ENCODE measurements around the gene RNF38. TPM values are rescaled to one million over a fixed set of nuclear protein-coding genes. Genes with fewer than 3 reads are reported as not detected.

The RNF38 gene
- total RNA-seq, 1 experiment from 2014 or later: 18.1 TPM

DNA sequence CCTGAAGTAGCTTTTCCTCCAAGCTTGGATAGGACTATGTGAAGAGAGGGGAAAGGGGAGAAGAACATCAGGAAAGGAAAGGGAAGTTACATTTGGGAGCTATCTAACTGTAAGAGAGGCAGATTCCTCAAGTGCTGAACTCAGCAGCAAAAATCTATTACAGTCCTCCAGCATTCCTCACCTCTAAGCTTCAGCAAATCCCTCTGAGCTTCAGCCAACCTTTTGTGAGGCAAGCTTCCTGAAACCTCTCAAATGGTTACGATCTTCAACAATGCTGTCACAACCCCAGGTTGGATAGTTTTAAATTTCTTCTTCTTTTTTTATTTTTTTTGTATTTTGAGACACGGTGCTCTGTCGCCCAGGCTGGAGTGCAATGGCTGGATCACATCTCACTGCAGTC, 2.5 kb upstream of the RNF38 start:
- intact Hi-C loops (cut with micrococcal nuclease): loop anchor here (10.0 kb wide), 1 partner anchor 222 kb away; no protein-coding TSS in a partner anchor
- Histone ChIP-seq H3K9me3 (ENCODE audit: control insufficient read depth in 1 of 2, insufficient read depth in 1 of 2, low read depth in 1 of 2, low read length in 2 of 2) (no peaks in the 10 kb centered on the region), H3K4me1 (ENCODE audit: control insufficient read depth in 1 of 2, insufficient read depth in 2 of 2, low read length in 2 of 2) (peaks cover 7 to 17% of the 10 kb centered on the region in 2 experiments; a peak in 3 of 4 replicates), H3K4me3 (replicated peaks in 1 of 2; ENCODE audit: low read depth in 1 of 2, low read length in 2 of 2) (no peak overlapping the region), H3K79me2 (ENCODE audit: insufficient read depth, low read length) (peaks cover 25% of the 10 kb centered on the region), H3K36me3 (ENCODE audit: control insufficient read depth in 1 of 2, insufficient read depth in 2 of 2, low read length in 2 of 2) (no peaks in the 10 kb centered on the region), H3K27ac (ENCODE audit: low read depth, low read length) (no peak overlapping the region), H3K9ac (ENCODE audit: low read length) (no peak overlapping the region), H2AFZ (ENCODE audit: low read depth, low read length, poor library complexity, severe bottlenecking) (no peak overlapping the region), H4K20me1 (ENCODE audit: insufficient read depth) (no peaks in the 10 kb centered on the region), H3K27me3 (ENCODE audit: insufficient read depth, low read length) (no peaks in the 10 kb centered on the region), H3K9me2 (ENCODE audit: insufficient read depth) (no peaks in the 10 kb centered on the region), H3K4me2 (ENCODE audit: low read length) (no peak overlapping the region)
- CTCF ChIA-PET: interaction anchor here (1.1 to 1.4 kb wide), 2 partner anchors 49 to 326 kb away, joined by 3 read pairs; no protein-coding TSS in a partner anchor
- RAD21 ChIA-PET (ENCODE audit: low non-redundant PET in 1 of 2, low total read pairs in 2 of 2, uncharacterized antibody in 2 of 2, unreplicated experiment in 2 of 2): interaction anchor here in 1 of 2 experiments (0.6 kb wide), 1 partner anchor 152 kb away, joined by 4 read pairs; no protein-coding TSS in a partner anchor
- POLR2A ChIA-PET: no interaction called here
- ATAC-seq (no peak), DNase-seq (ENCODE audit: low read depth, low spot score) (no peak)
- no TSS peak for BruUV-seq (replicated peaks)
- TF ChIP-seq EZH2phosphoT487 (IDR thresholded peaks at IDR 0.05; ENCODE audit: borderline replicate concordance): no peak
- TF ChIP-seq, protein P1, sequence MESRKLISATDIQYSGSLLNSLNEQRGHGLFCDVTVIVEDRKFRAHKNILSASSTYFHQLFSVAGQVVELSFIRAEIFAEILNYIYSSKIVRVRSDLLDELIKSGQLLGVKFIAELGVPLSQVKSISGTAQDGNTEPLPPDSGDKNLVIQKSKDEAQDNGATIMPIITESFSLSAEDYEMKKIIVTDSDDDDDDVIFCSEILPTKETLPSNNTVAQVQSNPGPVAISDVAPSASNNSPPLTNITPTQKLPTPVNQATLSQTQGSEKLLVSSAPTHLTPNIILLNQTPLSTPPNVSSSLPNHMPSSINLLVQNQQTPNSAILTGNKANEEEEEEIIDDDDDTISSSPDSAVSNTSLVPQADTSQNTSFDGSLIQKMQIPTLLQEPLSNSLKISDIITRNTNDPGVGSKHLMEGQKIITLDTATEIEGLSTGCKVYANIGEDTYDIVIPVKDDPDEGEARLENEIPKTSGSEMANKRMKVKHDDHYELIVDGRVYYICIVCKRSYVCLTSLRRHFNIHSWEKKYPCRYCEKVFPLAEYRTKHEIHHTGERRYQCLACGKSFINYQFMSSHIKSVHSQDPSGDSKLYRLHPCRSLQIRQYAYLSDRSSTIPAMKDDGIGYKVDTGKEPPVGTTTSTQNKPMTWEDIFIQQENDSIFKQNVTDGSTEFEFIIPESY (IDR thresholded peaks at IDR 0.05; ENCODE audit: extremely low read depth, insufficient replicate concordance, low read length): no peak
- no peak for TF ChIP-seq SRF (IDR thresholded peaks at IDR 0.05; ENCODE audit: low read depth)
- TF ChIP-seq POLR2A (IDR thresholded peaks at IDR 0.05; ENCODE audit: borderline replicate concordance, extremely low read depth, insufficient read depth, insufficient read length): no peak
- TF ChIP-seq EGR1 (IDR thresholded peaks at IDR 0.05; ENCODE audit: low read depth): no peak
- TF ChIP-seq CBX3 (IDR thresholded peaks at IDR 0.05; ENCODE audit: low read depth): no peak
- TF ChIP-seq EZH2 (IDR thresholded peaks at IDR 0.05): no peak
- no peak for TF ChIP-seq TCF7L2 (IDR thresholded peaks at IDR 0.05; ENCODE audit: borderline replicate concordance, extremely low read depth, insufficient read depth, insufficient read length)
- no peak for TF ChIP-seq POLR2AphosphoS5 (IDR thresholded peaks at IDR 0.05; ENCODE audit: low read depth, low read length)
- no peak for TF ChIP-seq SP1 (IDR thresholded peaks at IDR 0.05; ENCODE audit: low read depth)
- TF ChIP-seq, protein P2, sequence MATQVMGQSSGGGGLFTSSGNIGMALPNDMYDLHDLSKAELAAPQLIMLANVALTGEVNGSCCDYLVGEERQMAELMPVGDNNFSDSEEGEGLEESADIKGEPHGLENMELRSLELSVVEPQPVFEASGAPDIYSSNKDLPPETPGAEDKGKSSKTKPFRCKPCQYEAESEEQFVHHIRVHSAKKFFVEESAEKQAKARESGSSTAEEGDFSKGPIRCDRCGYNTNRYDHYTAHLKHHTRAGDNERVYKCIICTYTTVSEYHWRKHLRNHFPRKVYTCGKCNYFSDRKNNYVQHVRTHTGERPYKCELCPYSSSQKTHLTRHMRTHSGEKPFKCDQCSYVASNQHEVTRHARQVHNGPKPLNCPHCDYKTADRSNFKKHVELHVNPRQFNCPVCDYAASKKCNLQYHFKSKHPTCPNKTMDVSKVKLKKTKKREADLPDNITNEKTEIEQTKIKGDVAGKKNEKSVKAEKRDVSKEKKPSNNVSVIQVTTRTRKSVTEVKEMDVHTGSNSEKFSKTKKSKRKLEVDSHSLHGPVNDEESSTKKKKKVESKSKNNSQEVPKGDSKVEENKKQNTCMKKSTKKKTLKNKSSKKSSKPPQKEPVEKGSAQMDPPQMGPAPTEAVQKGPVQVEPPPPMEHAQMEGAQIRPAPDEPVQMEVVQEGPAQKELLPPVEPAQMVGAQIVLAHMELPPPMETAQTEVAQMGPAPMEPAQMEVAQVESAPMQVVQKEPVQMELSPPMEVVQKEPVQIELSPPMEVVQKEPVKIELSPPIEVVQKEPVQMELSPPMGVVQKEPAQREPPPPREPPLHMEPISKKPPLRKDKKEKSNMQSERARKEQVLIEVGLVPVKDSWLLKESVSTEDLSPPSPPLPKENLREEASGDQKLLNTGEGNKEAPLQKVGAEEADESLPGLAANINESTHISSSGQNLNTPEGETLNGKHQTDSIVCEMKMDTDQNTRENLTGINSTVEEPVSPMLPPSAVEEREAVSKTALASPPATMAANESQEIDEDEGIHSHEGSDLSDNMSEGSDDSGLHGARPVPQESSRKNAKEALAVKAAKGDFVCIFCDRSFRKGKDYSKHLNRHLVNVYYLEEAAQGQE (IDR thresholded peaks at IDR 0.05; ENCODE audit: low read depth): no peak
- TF ChIP-seq, protein P3, sequence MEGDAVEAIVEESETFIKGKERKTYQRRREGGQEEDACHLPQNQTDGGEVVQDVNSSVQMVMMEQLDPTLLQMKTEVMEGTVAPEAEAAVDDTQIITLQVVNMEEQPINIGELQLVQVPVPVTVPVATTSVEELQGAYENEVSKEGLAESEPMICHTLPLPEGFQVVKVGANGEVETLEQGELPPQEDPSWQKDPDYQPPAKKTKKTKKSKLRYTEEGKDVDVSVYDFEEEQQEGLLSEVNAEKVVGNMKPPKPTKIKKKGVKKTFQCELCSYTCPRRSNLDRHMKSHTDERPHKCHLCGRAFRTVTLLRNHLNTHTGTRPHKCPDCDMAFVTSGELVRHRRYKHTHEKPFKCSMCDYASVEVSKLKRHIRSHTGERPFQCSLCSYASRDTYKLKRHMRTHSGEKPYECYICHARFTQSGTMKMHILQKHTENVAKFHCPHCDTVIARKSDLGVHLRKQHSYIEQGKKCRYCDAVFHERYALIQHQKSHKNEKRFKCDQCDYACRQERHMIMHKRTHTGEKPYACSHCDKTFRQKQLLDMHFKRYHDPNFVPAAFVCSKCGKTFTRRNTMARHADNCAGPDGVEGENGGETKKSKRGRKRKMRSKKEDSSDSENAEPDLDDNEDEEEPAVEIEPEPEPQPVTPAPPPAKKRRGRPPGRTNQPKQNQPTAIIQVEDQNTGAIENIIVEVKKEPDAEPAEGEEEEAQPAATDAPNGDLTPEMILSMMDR (IDR thresholded peaks at IDR 0.05 in 2 of 3, conservative IDR thresholded peaks at IDR 0.05 in 1 of 3; ENCODE audit: borderline replicate concordance in 1 of 3, insufficient read depth in 1 of 3, low read depth in 2 of 3, low read length in 2 of 3): no peak
- no peak for TF ChIP-seq YY1 (IDR thresholded peaks at IDR 0.05; ENCODE audit: extremely low read depth, insufficient replicate concordance, low read depth, low read length)
- TF ChIP-seq SIN3A (IDR thresholded peaks at IDR 0.05; ENCODE audit: low read depth): no peak
- TF ChIP-seq, protein P4, sequence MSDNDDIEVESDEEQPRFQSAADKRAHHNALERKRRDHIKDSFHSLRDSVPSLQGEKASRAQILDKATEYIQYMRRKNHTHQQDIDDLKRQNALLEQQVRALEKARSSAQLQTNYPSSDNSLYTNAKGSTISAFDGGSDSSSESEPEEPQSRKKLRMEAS (IDR thresholded peaks at IDR 0.05): no peak
- TF ChIP-seq, protein P5, sequence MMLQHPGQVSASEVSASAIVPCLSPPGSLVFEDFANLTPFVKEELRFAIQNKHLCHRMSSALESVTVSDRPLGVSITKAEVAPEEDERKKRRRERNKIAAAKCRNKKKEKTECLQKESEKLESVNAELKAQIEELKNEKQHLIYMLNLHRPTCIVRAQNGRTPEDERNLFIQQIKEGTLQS (IDR thresholded peaks at IDR 0.05): no peak
- TF ChIP-seq ZFX (IDR thresholded peaks at IDR 0.05): no peak
- no peak for TF ChIP-seq CEBPB (IDR thresholded peaks at IDR 0.05; ENCODE audit: low read depth)
- TF ChIP-seq ZNF274 (IDR thresholded peaks at IDR 0.05; ENCODE audit: low read depth, low read length): no peak
